H1 (cell line): ENCODE data around the gene OTC. TPM values are rescaled to one million over a fixed set of nuclear protein-coding genes. Genes with fewer than 3 reads are reported as not detected.

Experiments used
- CTCF ChIA-PET: fragments of 300-600 bp; sonication (Branson Sonifier 250); formaldehyde crosslinking; loops from one replicate; lab custom pipeline; 2021; ENCODE audit not compliant: partially characterized antibody; lab: Charles Lee
- POLR2A ChIA-PET: fragments of 300-600 bp; sonication (Branson Sonifier 250); formaldehyde crosslinking; loops from one replicate; lab custom pipeline; 2021; ENCODE audit warnings: inconsistent platforms; ENCODE audit not compliant: partially characterized antibody; lab: Charles Lee
- DNase-seq, 2 experiments: peaks; one replicate each; pipeline versions ENCODE4 v3.0.0 to v3.0.0-alpha.2; 2010 to 2022; ENCODE audit warnings: low spot score in 2 of 2, low read depth in 1 of 2, mixed read lengths in 1 of 2
- FAIRE-seq: peaks from 2 replicates; lab custom pipeline; 2011; peaks lifted over from hg19 to GRCh38; lab: Jason Lieb, UNC
- H2AFZ ChIP-seq: 2 replicates; pipeline ENCODE4 v1.8.1; 2012; ENCODE audit warnings: low read length, inconsistent platforms
- H2AK5ac ChIP-seq: 2 replicates; pipeline ENCODE4 v1.6.1; 2013; ENCODE audit warnings: low read depth, low read length
- H2BK120ac ChIP-seq: replicated peaks from 2 replicates; pipeline ENCODE3; 2013; ENCODE audit warnings: low read depth, low read length, inconsistent platforms
- H2BK12ac ChIP-seq: 2 replicates; pipeline ENCODE4 v1.6.1; 2013; ENCODE audit warnings: low read depth, low read length
- H2BK15ac ChIP-seq: 2 replicates; pipeline ENCODE4 v1.6.1; 2013; ENCODE audit warnings: low read length
- H2BK20ac ChIP-seq: 2 replicates; pipeline ENCODE4 v1.6.1; 2013; ENCODE audit warnings: low read length
- H2BK5ac ChIP-seq: 2 replicates; pipeline ENCODE4 v1.6.1; 2013; ENCODE audit warnings: low read depth, low read length
- H3K14ac ChIP-seq: 2 replicates; pipeline ENCODE4 v1.6.1; 2013; ENCODE audit warnings: inconsistent platforms; ENCODE audit not compliant: insufficient read length
- H3K18ac ChIP-seq: 2 replicates; pipeline ENCODE4 v1.6.1; 2013; ENCODE audit warnings: low read length; ENCODE audit errors: extremely low read depth
- H3K23ac ChIP-seq: 2 replicates; pipeline ENCODE4 v1.6.1; 2013; ENCODE audit warnings: inconsistent platforms; ENCODE audit not compliant: insufficient read length
- H3K23me2 ChIP-seq: 2 replicates; pipeline ENCODE4 v1.6.1; 2013; ENCODE audit warnings: low read depth, low read length
- H3K27ac ChIP-seq: 2 replicates; pipeline ENCODE4 v1.6.1; 2011; ENCODE audit warnings: low read depth, low read length, inconsistent platforms
- H3K27me3 ChIP-seq, 4 experiments: replicated peaks in 1 of 4; 1 replicate in 1 of 4; 2 replicates in 3 of 4; pipeline versions ENCODE4 v1.6.1 to v1.8.1; 2011 to 2013; ENCODE audit warnings: low read length in 3 of 4, mild to moderate bottlenecking in 3 of 4, inconsistent platforms in 2 of 4, mixed read lengths in 2 of 4, moderate library complexity in 1 of 4; ENCODE audit not compliant: control insufficient read depth in 3 of 4, insufficient read depth in 3 of 4; ENCODE audit errors: extremely low read depth in 1 of 4
- H3K36me3 ChIP-seq, 4 experiments: 2 replicates each; pipeline versions ENCODE4 v1.6.1 to v1.8.1; 2011 to 2013; ENCODE audit warnings: mild to moderate bottlenecking in 4 of 4, low read length in 3 of 4, moderate library complexity in 2 of 4, control low read depth in 1 of 4, inconsistent platforms in 1 of 4; ENCODE audit not compliant: insufficient read depth in 4 of 4, control insufficient read depth in 2 of 4
- H3K4ac ChIP-seq: replicated peaks from 2 replicates; pipeline ENCODE3; 2013; ENCODE audit warnings: low read length, low read depth, mixed read lengths, inconsistent platforms; ENCODE audit not compliant: insufficient read length
- H3K4me1 ChIP-seq, 4 experiments: replicated peaks in 1 of 4; 1 replicate in 1 of 4; 2 replicates in 3 of 4; pipeline versions ENCODE4 v1.6.1 to v1.8.1; 2011 to 2013; ENCODE audit warnings: low read length in 3 of 4, inconsistent platforms in 2 of 4, mixed read lengths in 1 of 4; ENCODE audit not compliant: insufficient read depth in 4 of 4, control insufficient read depth in 3 of 4
- H3K4me2 ChIP-seq, 2 experiments: 2 replicates each; pipeline versions ENCODE4 v1.6.1 to v1.8.1; 2011 to 2013; ENCODE audit warnings: low read depth in 2 of 2, low read length in 2 of 2, control low read depth in 1 of 2, inconsistent platforms in 1 of 2, mild to moderate bottlenecking in 1 of 2; ENCODE audit not compliant: insufficient read depth in 1 of 2
- H3K4me3 ChIP-seq, 4 experiments: fragments of 200-600, 300-600 bp in 1 of 4; sonication (generic), shearing (Covaris generic), sonication (Bioruptor Twin) in 1 of 4; 2 replicates each; pipeline versions ENCODE4 v1.5.1 to v1.8.1; 2011 to 2016; ENCODE audit warnings: low read length in 4 of 4, low read depth in 3 of 4, control low read depth in 2 of 4, inconsistent platforms in 2 of 4, mild to moderate bottlenecking in 2 of 4, mixed read lengths in 1 of 4, moderate library complexity in 1 of 4; ENCODE audit not compliant: insufficient read depth in 2 of 4; ENCODE audit errors: extremely low read depth in 1 of 4
- H3K56ac ChIP-seq: replicated peaks from 2 replicates; pipeline ENCODE3; 2013; ENCODE audit warnings: low read depth, mild to moderate bottlenecking, mixed read lengths, low read length, inconsistent platforms; ENCODE audit not compliant: insufficient read length
- H3K79me1 ChIP-seq: 2 replicates; pipeline ENCODE4 v1.6.1; 2013; ENCODE audit warnings: low read depth, low read length, control low read depth
- H3K79me2 ChIP-seq, 2 experiments: 2 replicates each; pipeline versions ENCODE4 v1.6.1 to v1.8.1; 2012 to 2013; ENCODE audit warnings: low read length in 2 of 2, mild to moderate bottlenecking in 2 of 2, inconsistent platforms in 1 of 2; ENCODE audit not compliant: insufficient read depth in 2 of 2, control insufficient read depth in 1 of 2
- H3K9ac ChIP-seq, 4 experiments: replicated peaks in 1 of 4; 1 replicate in 1 of 4; 2 replicates in 3 of 4; pipeline versions ENCODE4 v1.6.1 to v1.8.1; 2011 to 2013; ENCODE audit warnings: low read depth in 3 of 4, low read length in 3 of 4, control low read depth in 2 of 4, mild to moderate bottlenecking in 2 of 4, moderate library complexity in 2 of 4, inconsistent platforms in 1 of 4; ENCODE audit errors: extremely low read depth in 1 of 4
- H3K9me3 ChIP-seq, 2 experiments: 2 replicates each; pipeline versions ENCODE4 v1.6.1 to v1.8.1; 2012 to 2013; ENCODE audit warnings: mild to moderate bottlenecking in 2 of 2, moderate library complexity in 2 of 2, control low read depth in 1 of 2, inconsistent platforms in 1 of 2, low read depth in 1 of 2, low read length in 1 of 2, mixed read lengths in 1 of 2; ENCODE audit not compliant: insufficient read depth in 2 of 2
- H4K20me1 ChIP-seq, 2 experiments: replicated peaks in 1 of 2; 2 replicates each; pipeline versions ENCODE3 to v1.8.1; 2011 to 2013; ENCODE audit warnings: inconsistent platforms in 2 of 2, low read length in 2 of 2, mild to moderate bottlenecking in 1 of 2; ENCODE audit not compliant: insufficient read depth in 2 of 2, control insufficient read depth in 1 of 2
- H4K5ac ChIP-seq: 2 replicates; pipeline ENCODE4 v1.6.1; 2013; ENCODE audit warnings: low read length, low read depth, mixed read lengths, inconsistent platforms; ENCODE audit not compliant: insufficient read length
- H4K8ac ChIP-seq: 2 replicates; pipeline ENCODE4 v1.8.0; 2013; ENCODE audit warnings: mild to moderate bottlenecking, moderate library complexity, low read length, inconsistent platforms; ENCODE audit not compliant: insufficient read depth; ENCODE audit errors: extremely low read depth
- H4K91ac ChIP-seq: replicated peaks from 2 replicates; pipeline ENCODE3; 2013; ENCODE audit warnings: low read length, mixed read lengths, inconsistent platforms; ENCODE audit not compliant: insufficient read length
- HDAC2 ChIP-seq, 2 experiments: fragments of 300-600 bp in 1 of 2; sonication (generic) in 1 of 2; IDR thresholded peaks; 2 replicates each; pipeline ENCODE4 v1.6.1; 2011 to 2012; ENCODE audit warnings: low read depth in 2 of 2, low read length in 2 of 2, mild to moderate bottlenecking in 2 of 2, moderate library complexity in 2 of 2, borderline replicate concordance in 1 of 2, inconsistent platforms in 1 of 2
- JUN ChIP-seq: IDR thresholded peaks from 2 replicates; pipeline ENCODE4 v1.6.1; 2011; ENCODE audit warnings: low read depth, mild to moderate bottlenecking, improper control_type of control experiment, low read length
- polyA plus RNA-seq, 7 experiments: library from polyadenylated mRNA; depleted of rRNA in 3 of 7; stranded (reverse) in 5 of 7; unstranded in 2 of 7; fragments of >200 nt in 5 of 7; fragments of 200-250 nt in 2 of 7; gene quantifications; 1 replicate in 5 of 7; 2 replicates in 1 of 7; 4 replicates in 1 of 7; pipeline versions ENCODE4 v1.2.1 to v1.2.3, GENCODE V29; 2011 to 2013; ENCODE audit warnings: missing spikeins in 2 of 7, mixed read lengths in 2 of 7
- total RNA-seq: library from RNA; stranded (reverse); fragmentation: NEBNext Ultra II Directional; extraction: Animal tissue kit (Norgen Biotek cat#: 25700); gene quantifications from 2 replicates; pipeline ENCODE4 v1.2.1, GENCODE V29; 2021

Gene OTC
- total and polyA plus RNA-seq, 2 of the 8 experiments (the other 6 are each of a cell fraction or from before 2014, with no cell fraction given) = not detected

- no peak overlapping the region for H3K56ac ChIP-seq
- no peak overlapping the region for H3K9ac ChIP-seq
- H2BK20ac ChIP-seq = no peak overlapping the region
- no peaks in the 10 kb centered on the region for H3K79me2 ChIP-seq
- H2BK120ac ChIP-seq = no peak overlapping the region
- H2BK5ac ChIP-seq = no peak overlapping the region
- H2BK12ac ChIP-seq = no peak overlapping the region
- H3K27me3 ChIP-seq = no peaks in the 10 kb centered on the region
- no peak overlapping the region for H4K8ac ChIP-seq
- no peak overlapping the region for H4K91ac ChIP-seq
- H3K23me2 ChIP-seq = no peaks in the 10 kb centered on the region
- H4K20me1 ChIP-seq = no peaks in the 10 kb centered on the region
- no peak overlapping the region for H3K4me2 ChIP-seq
- no peak overlapping the region for H2AK5ac ChIP-seq
- no peak overlapping the region for H3K14ac ChIP-seq
- no peak overlapping the region for H2AFZ ChIP-seq
- H3K9me3 ChIP-seq = no peaks in the 10 kb centered on the region
- ChIA-PET POLR2A (no interaction called here), CTCF (interaction anchor here (0.9 kb wide), 1 partner anchor 72 kb away, joined by 3 read pairs; no protein-coding TSS in a partner anchor)
- no peak for DNase-seq
- H3K4me1 ChIP-seq = no peaks in the 10 kb centered on the region
- FAIRE-seq = no peak
- H3K23ac ChIP-seq = no peak overlapping the region
- TF ChIP-seq HDAC2 (IDR thresholded peaks at IDR 0.05; ENCODE audit: borderline replicate concordance in 1 of 2, low read depth in 2 of 2, low read length in 2 of 2) = no peak
- TF ChIP-seq JUN = no peak
- no peak overlapping the region for H2BK15ac ChIP-seq
- H3K36me3 ChIP-seq = no peaks in the 10 kb centered on the region
- no peak overlapping the region for H3K27ac ChIP-seq
- no peaks in the 10 kb centered on the region for H3K79me1 ChIP-seq
- H4K5ac ChIP-seq = no peak overlapping the region
- no peak overlapping the region for H3K4ac ChIP-seq
- no peak overlapping the region for H3K18ac ChIP-seq
- H3K4me3 ChIP-seq = no peak overlapping the region
Observed at GRCh38 chrX:38332505-38332904, 19.9 kb upstream of the OTC start.
